Stimulated activated CD4-positive, alpha-beta T cell treated with anti-CD3 and anti-CD28 coated beads, Interleukin-12 subunit alpha, Interleukin-12 subunit beta, amount 100 ng/mL, for 48 hours (primary cell): ENCODE data around the gene RFX1.
A peak's percentile ranks its signal among the peaks of the same experiment; 100 is the strongest.
"Not testable (repeated sequence)": the region's sequence is repeated elsewhere in the genome, so short reads cannot be mapped to it uniquely, and the experiment has no call there.

ENCODE experiments used
- DNase-seq, 3 donors: peaks; one replicate each; pipeline ENCODE4 v3.0.0-alpha.2; 2020; ENCODE audit warnings: low read depth in 2 of 3, low spot score in 1 of 3

The RFX1 gene

DNA sequence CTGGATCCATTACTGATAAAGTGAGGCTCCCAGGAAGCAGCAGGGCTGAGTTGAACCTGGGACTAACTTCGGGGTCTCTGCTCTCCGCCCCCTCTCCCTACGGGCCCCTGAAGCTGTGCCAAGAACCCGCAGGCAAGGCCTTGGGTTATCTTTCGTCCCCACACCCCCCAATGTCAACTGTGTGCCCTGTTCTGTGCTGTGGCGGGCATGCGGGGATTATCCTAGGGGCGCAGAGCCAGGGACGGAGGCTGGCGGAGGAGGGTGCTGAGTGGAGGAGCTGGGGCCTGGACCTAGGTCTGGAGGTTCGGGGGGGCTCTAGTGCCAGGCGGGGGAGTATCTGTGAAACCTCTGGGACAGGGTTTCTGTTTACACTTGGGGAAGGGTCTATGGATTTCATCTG lies 26.4 kb downstream of the RFX1 start:
- DNase-seq = no peak

DNA sequence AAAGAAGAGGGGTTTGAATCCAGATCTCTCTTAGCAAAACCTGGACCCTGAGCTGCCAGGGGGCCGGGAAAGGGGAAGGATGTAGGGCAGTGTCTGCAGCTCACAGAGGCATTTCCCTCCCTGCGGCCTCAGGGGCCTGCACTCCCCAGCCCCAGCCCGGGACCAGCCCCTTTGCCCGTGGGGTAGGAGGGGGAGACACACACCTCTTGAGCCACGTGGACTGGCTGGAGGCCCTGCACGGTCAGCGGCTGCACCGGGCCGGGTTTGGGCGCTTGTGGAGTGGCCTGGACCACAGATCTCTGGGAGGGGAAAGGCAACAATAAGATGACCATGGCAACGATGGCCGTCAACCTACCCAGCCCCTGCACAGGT lies 26.9 kb downstream of the RFX1 start:
- no peak for DNase-seq

DNA sequence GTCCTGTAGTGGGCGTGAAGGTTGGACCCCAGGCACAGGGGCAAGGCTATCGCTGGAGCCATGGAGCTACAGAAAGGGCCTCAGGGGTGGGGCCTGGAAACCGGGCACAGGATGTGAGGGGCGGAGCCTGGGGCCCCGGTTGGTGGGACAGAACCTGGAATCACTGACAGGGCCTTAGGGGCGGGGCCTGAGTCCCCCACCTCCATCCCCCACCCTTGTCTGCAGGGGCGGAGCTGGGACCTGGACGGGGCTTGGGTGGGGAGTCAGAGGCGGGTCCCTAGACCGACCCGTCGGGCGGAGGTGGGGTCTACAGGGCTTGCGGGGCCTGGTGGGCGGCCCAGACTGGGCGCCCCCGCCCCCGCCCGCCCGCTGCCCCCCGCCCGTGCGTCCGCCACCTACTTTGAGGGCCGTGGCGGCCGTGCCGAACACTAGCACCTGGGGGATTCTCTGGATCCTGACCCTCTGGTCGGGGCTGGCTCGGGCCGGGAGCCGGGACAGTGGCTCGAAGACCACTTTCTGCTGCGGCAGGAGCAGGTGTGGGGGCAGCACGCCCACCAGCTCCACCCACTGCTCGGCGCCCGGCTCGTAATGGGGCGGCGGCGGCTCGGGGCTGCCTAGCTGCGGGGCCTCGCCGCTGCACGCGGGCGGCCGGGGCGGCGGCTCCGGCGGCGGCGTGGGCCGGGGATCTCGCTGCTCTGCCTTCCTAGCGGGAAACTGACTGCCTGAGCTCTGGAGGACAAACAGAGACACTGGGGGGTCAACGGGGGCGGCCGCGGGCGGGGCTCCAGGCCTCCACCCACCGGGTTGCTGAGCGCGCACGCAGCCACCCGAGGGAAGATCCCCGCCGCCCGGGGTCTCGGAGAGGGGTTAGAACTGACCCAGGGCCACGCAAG lies 27.5 kb downstream of the RFX1 start:
- DNase-seq = no peak

DNA sequence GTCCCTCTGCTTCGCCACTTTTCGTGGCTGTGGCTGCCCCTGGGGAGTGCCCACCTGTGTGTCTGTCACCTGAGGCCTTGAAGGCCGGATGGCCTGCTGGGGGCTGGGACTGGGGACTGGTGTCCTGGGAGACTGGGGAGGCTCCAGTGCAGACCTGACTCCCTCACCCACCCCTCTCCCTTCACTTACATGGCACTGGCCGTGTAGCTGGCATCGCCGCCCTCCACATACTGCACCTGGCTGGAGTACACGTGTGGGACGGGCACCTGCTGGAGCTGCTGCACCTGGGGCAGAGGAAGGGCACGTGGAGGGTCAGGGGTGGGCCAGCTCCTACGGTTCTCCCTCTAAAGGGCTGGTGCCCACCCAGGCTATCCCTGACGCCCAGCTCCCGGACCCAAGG lies 28.3 kb downstream of the RFX1 start:
- no peak for DNase-seq

DNA sequence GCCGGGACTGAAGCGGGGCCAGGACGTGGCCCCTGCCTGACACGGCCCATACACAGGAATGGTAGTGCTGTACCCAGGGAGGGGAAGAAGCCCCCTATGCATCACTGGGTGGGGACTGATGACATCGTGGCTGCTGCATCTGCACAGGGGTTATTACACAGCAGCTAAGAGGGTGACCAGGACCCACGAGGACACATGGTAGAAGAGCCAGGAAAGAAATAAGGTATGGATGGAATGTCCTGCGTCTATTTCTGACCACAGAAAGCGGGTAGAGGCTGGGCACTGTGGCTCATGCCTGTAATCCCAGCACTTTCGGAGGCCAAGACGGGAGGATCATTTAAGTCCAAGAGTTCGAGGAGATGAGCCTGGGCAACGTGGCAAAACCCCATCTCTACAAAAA lies 29.7 kb downstream of the RFX1 start:
- DNase-seq = no peak

DNA sequence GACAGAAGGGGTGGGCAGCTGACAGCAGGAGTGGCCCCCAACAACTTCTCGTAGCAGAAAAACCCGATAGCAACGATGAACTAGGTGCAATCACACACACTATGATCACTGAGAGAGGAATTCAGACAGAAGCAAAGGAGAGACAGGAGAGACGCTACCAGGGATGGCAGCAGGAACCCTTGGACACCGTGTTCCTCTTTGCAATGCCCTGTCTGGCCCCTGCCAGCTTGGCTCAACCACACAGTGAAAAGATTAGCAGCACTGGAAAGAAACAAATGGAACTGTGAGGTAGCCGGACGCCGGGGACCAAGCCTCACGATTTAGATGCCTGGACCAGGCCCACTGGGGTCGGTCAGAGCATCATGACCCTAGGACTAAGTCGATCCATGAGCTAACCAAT lies 30.2 kb downstream of the RFX1 start:
- DNase-seq = no peak

DNA sequence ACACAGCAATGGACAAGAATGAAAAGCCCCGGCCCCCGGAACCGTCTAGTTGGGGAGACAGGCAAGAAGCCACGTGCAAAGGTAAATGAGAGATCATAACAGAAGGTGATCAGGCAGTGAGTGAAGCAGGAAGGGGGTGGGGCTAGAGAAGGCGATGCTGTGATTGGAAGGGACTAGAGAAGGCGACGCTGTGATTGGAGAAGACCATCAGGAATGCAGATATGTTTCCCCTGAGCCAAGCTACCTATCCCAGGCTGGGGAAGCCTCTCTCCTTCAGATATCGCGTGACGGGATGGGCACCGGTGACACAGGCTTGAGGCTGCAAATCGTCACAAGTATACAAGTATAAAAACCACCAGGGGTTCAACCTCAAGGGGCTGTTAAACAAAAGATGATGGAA lies 32.0 kb downstream of the RFX1 start:
- DNase-seq = peak in 1 of 3 donors; percentile 27

DNA sequence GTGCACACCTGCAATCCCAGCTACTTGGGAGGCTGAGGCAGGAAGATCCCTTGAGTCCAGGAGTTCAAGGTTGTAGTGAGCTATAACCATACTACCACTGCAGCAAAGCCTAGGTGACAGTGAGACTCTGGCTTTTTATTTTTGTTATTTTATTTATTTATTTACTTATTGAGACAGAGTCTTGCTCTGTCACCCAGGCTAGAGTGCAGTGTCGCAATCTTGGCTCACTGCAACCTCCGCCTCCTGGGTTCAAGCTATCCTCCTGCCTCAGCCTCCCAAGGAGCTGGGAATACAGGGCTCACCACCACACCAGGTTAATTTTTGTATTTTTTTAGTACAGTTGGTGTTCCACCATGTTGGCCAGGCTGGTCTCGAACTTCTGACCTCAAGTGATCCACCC lies 32.6 kb downstream of the RFX1 start:
- DNase-seq = not testable (repeated sequence)

DNA sequence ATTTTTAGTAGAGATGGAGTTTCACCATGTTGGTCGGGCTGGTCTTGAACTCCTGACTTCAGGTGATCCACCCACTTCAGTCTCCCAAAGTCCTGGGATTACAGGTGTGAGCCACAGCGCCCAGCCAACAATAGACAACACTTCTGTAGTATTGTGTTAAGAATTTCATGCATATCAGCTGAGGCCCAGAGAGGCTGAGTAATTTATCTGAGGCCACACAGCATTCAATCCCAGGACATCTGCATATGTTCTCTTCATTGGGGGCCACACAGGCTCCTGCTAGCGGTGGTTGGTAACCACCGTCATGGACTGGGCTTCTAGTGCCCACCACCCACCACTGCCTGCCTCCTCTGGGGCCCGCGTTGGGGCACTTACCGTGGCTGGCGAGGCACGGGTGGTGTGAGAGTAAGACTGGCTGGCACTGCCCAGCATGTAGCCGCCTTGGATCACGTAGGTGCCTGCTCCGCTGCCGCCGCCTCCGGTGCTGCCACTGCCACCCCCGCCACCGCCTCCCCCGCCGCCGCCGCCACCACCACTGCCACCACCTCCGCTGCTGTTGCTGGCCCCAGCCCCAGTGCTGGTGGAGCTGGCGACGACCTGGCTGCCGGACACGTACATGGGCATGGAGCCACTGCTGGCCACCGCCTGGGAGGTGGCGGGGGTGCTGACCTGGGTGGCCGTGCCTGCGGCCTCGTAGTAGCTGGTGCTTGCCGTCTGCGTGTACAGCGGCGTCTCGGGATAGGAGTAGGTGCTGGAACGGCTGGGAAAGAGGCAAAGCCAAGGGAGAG lies 33.6 kb downstream of the RFX1 start:
- no peak for DNase-seq

DNA sequence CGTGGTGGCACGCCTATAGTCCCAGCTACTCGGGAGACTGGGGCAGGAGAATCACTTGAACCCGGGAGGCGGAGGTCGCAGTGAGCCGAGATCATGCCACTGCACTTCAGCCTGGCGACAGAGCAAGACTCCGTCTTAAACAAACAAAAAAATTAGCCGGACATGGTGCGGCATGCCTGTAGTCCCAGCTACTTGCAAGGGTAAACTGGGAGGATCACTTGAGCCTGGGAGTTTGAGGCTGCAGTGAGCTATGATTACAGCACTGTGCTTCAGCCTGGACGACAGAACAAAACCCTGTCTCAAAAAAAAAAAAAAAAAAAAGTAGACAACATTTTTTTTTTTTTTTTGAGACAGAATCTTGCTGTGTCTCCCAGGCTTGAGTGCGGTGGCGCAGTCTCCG lies 34.3 kb downstream of the RFX1 start:
- DNase-seq = not testable (repeated sequence)

DNA sequence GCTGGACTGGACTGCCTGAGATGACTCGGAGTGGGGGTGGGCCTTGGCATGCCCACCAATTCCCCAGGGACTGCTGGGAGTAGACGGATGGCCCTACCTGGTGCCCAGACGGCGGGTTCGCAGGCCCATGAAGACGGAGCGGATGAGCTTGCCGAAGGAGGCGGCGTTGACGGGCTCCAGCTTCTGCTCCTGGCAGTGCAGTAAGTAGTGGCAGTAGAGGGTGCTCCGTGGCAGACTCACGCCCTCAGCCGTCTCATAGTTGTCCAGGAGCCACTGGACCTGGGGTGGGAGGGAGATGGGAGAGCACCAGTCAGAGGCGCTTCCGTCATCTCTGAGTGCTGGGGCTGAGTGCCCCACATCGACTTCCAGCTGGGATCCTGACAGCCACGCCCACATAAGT lies 36.2 kb downstream of the RFX1 start:
- no peak for DNase-seq

DNA sequence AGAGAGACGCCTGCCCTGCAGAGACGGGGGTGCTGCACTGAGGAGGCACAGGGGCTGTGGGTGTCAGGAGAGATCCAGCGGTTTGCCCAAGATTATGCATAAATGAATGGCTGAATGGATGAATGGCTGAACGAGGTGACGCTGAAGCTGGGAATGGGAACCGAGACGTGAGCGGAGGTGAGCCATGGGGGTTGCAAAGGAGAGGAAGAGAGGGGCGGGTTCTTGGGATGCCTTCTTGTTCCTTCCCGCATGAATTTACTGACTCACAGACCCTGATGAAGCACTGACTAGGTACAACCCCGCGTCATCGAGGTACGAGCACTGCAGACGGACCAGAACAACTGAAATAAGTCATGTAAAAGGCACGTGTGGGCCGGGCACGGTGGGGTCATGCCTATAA lies 37.1 kb downstream of the RFX1 start:
- no peak for DNase-seq

DNA sequence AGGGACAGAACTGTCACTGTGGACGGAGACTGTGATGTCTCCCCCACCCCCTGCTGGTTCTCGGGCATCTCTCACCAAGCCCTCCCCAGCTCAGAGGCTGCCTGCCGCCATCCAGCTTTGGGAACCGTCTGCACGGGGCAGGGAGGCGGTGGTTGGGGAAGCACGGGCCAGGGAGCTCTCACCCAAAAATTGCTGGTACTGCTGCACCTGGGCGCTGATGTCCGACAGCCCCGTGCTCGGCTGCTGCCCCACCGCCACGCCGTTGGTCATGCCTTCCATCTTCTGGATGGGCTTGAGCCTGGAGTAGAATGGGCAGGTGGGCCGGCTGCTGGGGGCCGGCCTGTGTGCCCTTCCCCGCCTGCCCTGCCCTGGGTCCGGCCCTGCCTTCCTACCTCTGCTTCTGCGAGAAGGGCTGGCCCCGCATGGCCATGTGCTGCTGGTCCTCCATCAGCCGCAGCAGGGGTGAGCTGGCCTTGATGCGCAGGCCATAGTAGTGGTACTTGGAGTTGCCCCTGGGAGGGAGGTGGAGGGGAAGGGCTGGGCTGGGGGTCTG lies 37.7 kb downstream of the RFX1 start:
- no peak for DNase-seq

DNA sequence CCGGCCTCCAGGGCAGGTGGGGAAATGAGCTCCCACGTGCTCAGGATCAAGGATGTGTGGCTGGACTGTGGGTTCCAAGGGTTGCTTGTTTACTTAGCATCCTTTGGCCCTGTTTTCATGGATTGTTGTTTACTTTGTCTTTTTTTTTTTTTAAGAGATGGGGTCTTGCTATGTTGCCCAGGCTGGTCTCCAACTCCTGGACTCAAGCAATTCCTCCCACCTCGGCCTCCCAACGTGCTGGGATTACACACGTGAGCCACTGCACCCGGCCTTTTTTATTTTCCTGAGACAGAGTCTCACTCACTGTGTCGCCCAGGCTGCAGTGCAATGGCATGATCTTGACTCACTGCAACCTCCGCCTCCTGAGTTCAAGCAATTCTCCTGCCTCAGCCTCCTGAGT lies 38.9 kb downstream of the RFX1 start:
- not testable (repeated sequence) for DNase-seq

DNA sequence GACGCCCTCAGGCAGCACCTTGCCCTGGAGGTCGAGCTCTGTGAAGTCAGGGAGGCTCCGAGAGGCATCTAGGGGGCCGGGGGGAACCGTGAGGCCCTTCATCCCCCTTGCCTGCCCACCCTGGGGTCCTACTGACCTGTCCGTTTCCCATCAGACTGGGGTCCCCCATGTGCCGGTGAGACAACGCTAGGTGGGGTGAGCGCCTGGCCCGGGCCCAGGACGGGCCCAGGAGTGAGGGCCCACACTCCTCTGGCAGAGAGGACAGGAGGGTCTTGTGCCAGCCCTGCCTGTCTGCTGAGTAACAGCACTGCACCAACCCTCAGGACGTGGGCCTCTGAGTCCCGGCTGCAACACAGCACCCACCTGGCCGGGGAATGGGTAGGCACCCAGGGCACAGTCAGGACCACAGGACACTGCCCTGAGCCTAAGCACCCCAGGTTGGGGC lies 39.4 kb downstream of the RFX1 start:
- no peak for DNase-seq

DNA sequence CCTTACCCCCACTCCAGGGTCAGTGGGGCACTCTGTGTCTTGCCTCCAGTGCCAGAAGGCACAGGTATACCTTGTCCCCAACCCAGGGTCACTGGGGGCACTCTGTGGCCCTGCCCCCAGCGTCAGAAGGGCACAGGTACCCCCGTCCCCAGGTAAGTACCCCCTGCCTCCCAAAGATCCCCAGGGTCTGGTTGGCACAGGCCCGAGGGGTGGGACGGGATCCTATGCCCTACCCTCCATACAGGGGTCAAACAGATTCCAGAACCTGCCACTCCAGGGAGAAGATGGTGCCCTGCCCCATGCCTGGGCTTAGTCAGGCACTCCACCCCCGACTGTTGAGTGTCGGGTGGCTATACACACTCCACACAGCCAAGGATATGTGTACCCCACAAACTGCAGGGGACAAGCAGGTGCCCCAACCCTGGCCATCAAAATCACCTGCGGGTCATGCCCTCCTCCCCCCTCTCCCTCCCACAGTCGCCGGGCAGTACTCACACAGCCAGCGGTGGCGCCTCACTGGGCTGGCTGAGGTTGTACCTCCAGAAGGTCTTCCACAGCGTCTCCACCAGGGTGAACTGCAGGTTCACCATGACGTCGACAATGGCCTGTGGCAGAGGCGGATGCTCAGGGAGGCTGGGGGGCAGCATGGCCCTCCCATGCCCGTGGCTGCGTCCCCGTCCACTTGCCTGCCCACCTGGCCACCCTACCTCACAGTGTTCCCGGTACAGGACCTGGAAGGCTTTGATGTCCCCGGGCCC lies 40.0 kb downstream of the RFX1 start:
- DNase-seq = no peak

DNA sequence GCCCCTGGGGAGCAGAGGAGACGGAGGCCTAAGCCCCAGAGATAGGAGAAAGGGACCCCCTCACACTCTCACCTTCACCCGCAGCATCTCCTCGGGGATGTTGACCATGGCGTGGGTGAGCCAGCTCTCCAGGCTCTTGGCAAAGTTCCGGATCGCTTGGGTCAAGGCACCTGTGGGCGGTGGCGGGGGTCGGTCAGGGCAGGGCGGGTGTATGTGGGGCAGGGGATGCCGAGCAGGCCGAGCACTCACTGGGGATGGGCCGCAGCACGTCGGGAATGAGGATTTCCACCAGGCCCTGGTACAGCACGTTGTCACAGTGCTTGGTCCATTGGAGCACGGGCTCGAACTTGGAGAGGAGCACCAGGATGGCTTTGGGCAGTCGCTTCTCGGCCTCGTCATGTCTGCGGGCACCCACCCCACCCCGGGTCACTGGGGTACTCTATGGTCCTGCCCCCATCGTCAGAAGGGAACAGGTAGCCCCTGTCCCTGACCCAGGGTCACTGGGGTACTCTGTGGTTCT lies 40.7 kb downstream of the RFX1 start:
- DNase-seq = no peak

DNA sequence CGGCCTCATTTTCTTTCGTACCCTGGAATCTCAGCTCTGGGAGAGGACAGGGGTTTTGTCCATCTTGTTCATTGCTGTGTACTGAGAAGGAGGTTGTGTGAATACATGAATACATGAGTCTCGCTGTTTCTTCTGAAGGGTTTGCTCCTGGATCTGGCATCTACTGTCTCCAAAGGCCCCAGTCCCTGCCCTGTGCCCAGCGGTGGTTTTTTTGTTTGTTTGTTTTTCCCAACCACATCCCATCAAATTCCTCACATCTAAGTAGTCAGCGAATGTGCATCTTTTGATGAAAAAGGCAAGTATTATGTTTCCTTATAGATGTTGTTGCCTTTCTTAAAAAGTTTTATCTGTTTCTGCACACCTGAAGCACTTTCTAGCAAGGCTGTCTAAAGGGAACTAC lies 41.3 kb downstream of the RFX1 start:
- no peak for DNase-seq

DNA sequence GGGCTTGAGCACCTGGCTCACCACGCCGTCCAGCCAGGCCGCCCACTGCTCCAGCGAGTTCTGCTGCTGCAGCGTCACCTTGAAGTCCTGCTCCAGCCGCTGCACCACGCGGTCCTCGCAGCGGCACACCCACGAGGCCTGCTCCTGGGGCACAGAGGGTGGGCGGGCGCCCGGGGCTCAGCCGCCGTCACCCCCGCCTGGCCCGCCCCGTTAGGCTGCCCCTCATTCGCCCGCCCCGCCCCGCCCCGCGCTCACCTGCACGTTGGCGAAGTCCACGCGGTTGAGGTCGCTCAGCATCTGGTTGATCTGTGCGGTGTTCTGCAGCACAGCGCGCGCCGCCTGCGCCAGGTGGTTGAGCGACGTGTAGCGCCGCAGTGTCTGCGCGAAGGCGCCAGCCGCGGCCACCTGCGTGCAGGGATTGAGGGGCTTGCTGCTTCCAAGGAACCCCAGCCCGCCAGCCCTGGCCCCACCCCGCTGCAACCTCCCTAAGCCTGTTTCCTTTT lies 42.5 kb downstream of the RFX1 start:
- DNase-seq = no peak

DNA sequence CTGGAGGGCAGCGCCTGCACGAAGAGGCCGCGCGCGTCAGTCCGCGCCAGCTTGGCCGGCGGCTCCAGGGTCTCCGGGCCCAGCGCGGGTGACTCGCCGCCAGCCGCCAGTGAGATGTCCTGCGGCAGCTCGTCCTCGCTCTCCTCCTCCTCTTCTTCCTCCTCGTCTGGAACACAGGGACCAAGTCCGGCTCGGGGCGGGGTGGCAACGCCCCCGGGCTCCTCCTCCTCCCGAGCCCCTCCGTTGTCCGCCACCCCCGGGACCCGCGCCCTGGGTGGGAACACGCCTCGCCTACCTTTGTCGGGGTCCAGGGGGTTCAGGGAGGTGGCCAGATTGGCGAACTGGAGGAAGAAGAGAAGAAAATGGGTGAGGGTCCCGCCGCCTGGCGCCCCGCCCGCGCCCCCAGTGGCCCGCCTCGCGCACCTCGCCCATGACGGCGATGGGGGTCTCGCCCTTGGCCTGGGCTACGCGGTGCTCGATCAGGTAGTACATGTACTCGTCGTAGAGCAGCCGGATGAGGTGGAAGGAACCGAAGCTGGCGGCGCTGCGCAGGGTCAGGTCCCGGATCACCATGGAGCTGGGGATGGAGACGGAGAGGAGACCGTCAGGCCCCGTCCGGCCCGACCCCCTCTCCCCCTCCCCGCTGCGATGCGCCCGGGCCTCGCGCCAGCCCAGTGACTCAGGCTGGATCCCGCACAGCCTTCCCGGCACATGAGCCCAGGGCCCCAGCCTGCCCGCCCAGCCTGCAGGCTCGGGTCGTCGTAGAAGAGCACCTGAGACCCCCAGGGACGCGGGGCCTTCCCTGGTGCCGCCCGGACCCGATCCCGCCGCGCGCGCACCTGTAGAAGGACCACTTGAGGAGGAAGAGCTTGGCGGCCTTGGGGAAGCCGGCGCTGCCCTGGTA lies 43.2 kb downstream of the RFX1 start:
- DNase-seq = no peak
